Activated CD4-positive, alpha-beta memory T cell treated with anti-CD3 and anti-CD28 coated beads for 36 hours (primary cell): ENCODE data around the gene FOXP1. TPM values are rescaled to one million over a fixed set of nuclear protein-coding genes. Genes with fewer than 3 reads are reported as not detected.

Experiments
- CTCF ChIA-PET: fragments of 350-600 bp; sonication (Branson Sonifier 250); formaldehyde crosslinking; loops from one replicate; lab custom pipeline; 2021; ENCODE audit warnings: antibody characterized with exemption, inconsistent platforms; lab: Charles Lee
- POLR2A ChIA-PET: fragments of 350-600 bp; sonication (Branson Sonifier 250); formaldehyde crosslinking; loops from one replicate; lab custom pipeline; 2021; ENCODE audit warnings: antibody characterized with exemption; lab: Charles Lee
- DNase-seq: peaks from one replicate; pipeline ENCODE4 v3.0.0-alpha.2; 2020
- H3K27ac Mint-ChIP-seq: one replicate; pipeline ENCODE4 v1.8.0; 2021; ENCODE audit warnings: mixed read lengths
- H3K27me3 Mint-ChIP-seq: one replicate; pipeline ENCODE4 v1.8.0; 2021; ENCODE audit warnings: mixed read lengths
- H3K36me3 Mint-ChIP-seq: one replicate; pipeline ENCODE4 v1.8.0; 2021; ENCODE audit warnings: mixed read lengths
- H3K4me1 Mint-ChIP-seq: one replicate; pipeline ENCODE4 v1.8.0; 2021; ENCODE audit warnings: low read depth, mixed read lengths
- H3K4me3 Mint-ChIP-seq: one replicate; pipeline ENCODE4 v1.8.0; 2021; ENCODE audit warnings: mild to moderate bottlenecking, mixed read lengths
- H3K9me3 Mint-ChIP-seq: one replicate; pipeline ENCODE4 v1.8.0; 2021; ENCODE audit warnings: mixed read lengths
- intact Hi-C: fragments of 100-400 bp; cut with micrococcal nuclease; formaldehyde crosslinking; loops from one replicate; pipeline ENCODE4 v1.15.1; 2023
- total RNA-seq, 2 experiments: library from RNA; stranded (reverse); gene quantifications; one replicate each; pipeline ENCODE4 v1.2.3, GENCODE V29; 2021

FOXP1 gene
- total RNA-seq, 2 experiments from 2014 or later: 94.4 to 102 TPM

- Mint-ChIP-seq H3K27me3 (peaks cover 2% of the 10 kb centered on the region), H3K4me1 (peaks cover 72% of the 10 kb centered on the region), H3K36me3 (peaks cover 2% of the 10 kb centered on the region), H3K4me3 (peak overlapping the region; percentile 48), H3K9me3 (no peaks in the 10 kb centered on the region), H3K27ac (peak overlapping the region; percentile 47)
- POLR2A ChIA-PET: interaction anchor here (1.0 to 2.0 kb wide), 9 partner anchors 15 to 388 kb away, joined by 3 to 7 read pairs (median 5); no protein-coding TSS in a partner anchor
- intact Hi-C loops: loop anchor here (1.0 to 10.0 kb wide), 3 partner anchors 15 to 187 kb away; partner anchors contain the start of gene FOXP1
- peak; percentile 58 for DNase-seq
- CTCF ChIA-PET: interaction anchor here (0.6 to 3.2 kb wide), 19 partner anchors 12 to 341 kb away, joined by 3 to 16 read pairs (median 5); no protein-coding TSS in a partner anchor
Measured at GRCh38 chr3:71398157-71398836, 185.2 kb downstream of the FOXP1 start.

- peaks cover 68% of the 10 kb centered on the region for H3K4me1 Mint-ChIP-seq
- POLR2A ChIA-PET: interaction anchor here (0.6 to 2.0 kb wide), 10 partner anchors 14 to 387 kb away, joined by 3 to 7 read pairs (median 4); partner anchors contain the start of gene FOXP1
Measured at GRCh38 chr3:71397726-71398125, 185.8 kb downstream of the FOXP1 start.

GRCh38 chr3:71397046-71397445, 186.5 kb downstream of the FOXP1 start:
- POLR2A ChIA-PET: interaction anchor here (0.6 to 2.0 kb wide), 6 partner anchors 14 to 387 kb away, joined by 3 to 7 read pairs (median 4); partner anchors contain the start of gene FOXP1

More at GRCh38 chr3:71397726-71398125, 185.8 kb downstream of the FOXP1 start:
- intact Hi-C loops: loop anchor here (1.0 to 10.0 kb wide), 3 partner anchors 15 to 187 kb away; partner anchors contain the start of gene FOXP1
- no peaks in the 10 kb centered on the region for H3K9me3 Mint-ChIP-seq
- peak overlapping the region; percentile 48 for H3K4me3 Mint-ChIP-seq
- CTCF ChIA-PET: interaction anchor here (0.6 to 3.2 kb wide), 22 partner anchors 7 to 340 kb away, joined by 3 to 16 read pairs (median 4); no protein-coding TSS in a partner anchor
- peaks cover 2% of the 10 kb centered on the region for H3K27me3 Mint-ChIP-seq
- DNase-seq: no peak
- H3K36me3 Mint-ChIP-seq: peaks cover 2% of the 10 kb centered on the region
- H3K27ac Mint-ChIP-seq: peak overlapping the region; percentile 47

GRCh38 chr3:71395927-71396695, 187.4 kb downstream of the FOXP1 start:
- no peak overlapping the region for H3K27ac Mint-ChIP-seq

More at GRCh38 chr3:71397046-71397445, 186.5 kb downstream of the FOXP1 start:
- H3K27me3 Mint-ChIP-seq: peaks cover 2% of the 10 kb centered on the region
- no peaks in the 10 kb centered on the region for H3K9me3 Mint-ChIP-seq
- H3K36me3 Mint-ChIP-seq: peaks cover 2% of the 10 kb centered on the region
- intact Hi-C loops: loop anchor here (10.0 kb wide), 1 partner anchor 188 kb away; the partner anchor contains the start of gene FOXP1
- peaks cover 72% of the 10 kb centered on the region for H3K4me1 Mint-ChIP-seq
- no peak for DNase-seq
- H3K27ac Mint-ChIP-seq: no peak overlapping the region
- H3K4me3 Mint-ChIP-seq: no peak overlapping the region
- CTCF ChIA-PET: interaction anchor here (0.6 to 3.2 kb wide), 18 partner anchors 8 to 340 kb away, joined by 3 to 16 read pairs (median 4); no protein-coding TSS in a partner anchor

GRCh38 chr3:71395470-71395869, 188.1 kb downstream of the FOXP1 start:
- Mint-ChIP-seq H3K27me3 (peaks cover 2% of the 10 kb centered on the region), H3K36me3 (peaks cover 2% of the 10 kb centered on the region), H3K27ac (no peak overlapping the region), H3K4me3 (no peak overlapping the region), H3K9me3 (no peaks in the 10 kb centered on the region), H3K4me1 (peaks cover 78% of the 10 kb centered on the region)
- DNase-seq: no peak
- intact Hi-C loops: loop anchor here (10.0 kb wide), 1 partner anchor 189 kb away; the partner anchor contains the start of gene FOXP1
- CTCF ChIA-PET: interaction anchor here (1.1 kb wide), 1 partner anchor 65 kb away, joined by 3 read pairs; no protein-coding TSS in a partner anchor
- POLR2A ChIA-PET: interaction anchor here (0.7 kb wide), 1 partner anchor 52 kb away, joined by 4 read pairs; no protein-coding TSS in a partner anchor

More at GRCh38 chr3:71395927-71396695, 187.4 kb downstream of the FOXP1 start:
- intact Hi-C loops: loop anchor here (10.0 kb wide), 1 partner anchor 189 kb away; the partner anchor contains the start of gene FOXP1
- Mint-ChIP-seq H3K9me3 (no peaks in the 10 kb centered on the region), H3K36me3 (peaks cover 2% of the 10 kb centered on the region), H3K4me3 (no peak overlapping the region), H3K27me3 (peaks cover 2% of the 10 kb centered on the region), H3K4me1 (peaks cover 78% of the 10 kb centered on the region)
- DNase-seq: no peak
- POLR2A ChIA-PET: interaction anchor here (1.0 kb wide), 1 partner anchor 49 kb away, joined by 3 read pairs; no protein-coding TSS in a partner anchor
- CTCF ChIA-PET: interaction anchor here (1.1 to 1.9 kb wide), 4 partner anchors 19 to 94 kb away, joined by 3 to 8 read pairs (median 4); no protein-coding TSS in a partner anchor

- ChIA-PET POLR2A (no interaction called here), CTCF (interaction anchor here (0.6 kb wide), 2 partner anchors 312 to 1493 kb away, joined by 4 read pairs; no protein-coding TSS in a partner anchor)
- intact Hi-C loops: loop anchor here (1.0 to 10.0 kb wide), 8 partner anchors 10 to 191 kb away; partner anchors contain the start of gene FOXP1
- DNase-seq: no peak
- Mint-ChIP-seq H3K27me3 (peaks cover 2% of the 10 kb centered on the region), H3K4me3 (no peak overlapping the region), H3K9me3 (no peaks in the 10 kb centered on the region), H3K27ac (no peak overlapping the region), H3K36me3 (peaks cover 2% of the 10 kb centered on the region), H3K4me1 (peaks cover 75% of the 10 kb centered on the region)
Measured at GRCh38 chr3:71393745-71394144, 189.8 kb downstream of the FOXP1 start.

GRCh38 chr3:71393093-71393492, 190.4 kb downstream of the FOXP1 start:
- intact Hi-C loops: loop anchor here (1.0 to 10.0 kb wide), 8 partner anchors 10 to 192 kb away; partner anchors contain the start of gene FOXP1
- Mint-ChIP-seq H3K27me3 (peaks cover 2% of the 10 kb centered on the region), H3K4me3 (no peak overlapping the region), H3K9me3 (no peaks in the 10 kb centered on the region), H3K27ac (no peak overlapping the region), H3K36me3 (peaks cover 2% of the 10 kb centered on the region), H3K4me1 (peaks cover 75% of the 10 kb centered on the region)
- POLR2A ChIA-PET: interaction anchor here (0.9 to 1.2 kb wide), 4 partner anchors 9 to 336 kb away, joined by 3 to 4 read pairs (median 4); no protein-coding TSS in a partner anchor
- CTCF ChIA-PET: no interaction called here
- no peak for DNase-seq

GRCh38 chr3:71392251-71392650, 191.3 kb downstream of the FOXP1 start:
- ChIA-PET CTCF (no interaction called here), POLR2A (interaction anchor here (0.9 to 1.3 kb wide), 5 partner anchors 9 to 335 kb away, joined by 3 to 6 read pairs (median 4); no protein-coding TSS in a partner anchor)
- H3K4me3 Mint-ChIP-seq: no peak overlapping the region
- no peaks in the 10 kb centered on the region for H3K9me3 Mint-ChIP-seq
- intact Hi-C loops: loop anchor here (2.0 to 10.0 kb wide), 4 partner anchors 15 to 193 kb away; partner anchors contain the start of gene FOXP1
- peaks cover 71% of the 10 kb centered on the region for H3K4me1 Mint-ChIP-seq
- peak overlapping the region; percentile 73 for H3K27ac Mint-ChIP-seq
- DNase-seq: no peak
- H3K27me3 Mint-ChIP-seq: peaks cover 2% of the 10 kb centered on the region
- peaks cover 2% of the 10 kb centered on the region for H3K36me3 Mint-ChIP-seq

GRCh38 chr3:71391361-71391760, 192.2 kb downstream of the FOXP1 start:
- intact Hi-C loops: loop anchor here (10.0 kb wide), 1 partner anchor 193 kb away; the partner anchor contains the start of gene FOXP1
- Mint-ChIP-seq H3K4me1 (peaks cover 69% of the 10 kb centered on the region), H3K27ac (peak overlapping the region; percentile 77), H3K27me3 (peaks cover 2% of the 10 kb centered on the region), H3K4me3 (no peak overlapping the region), H3K36me3 (peaks cover 5% of the 10 kb centered on the region), H3K9me3 (no peaks in the 10 kb centered on the region)
- ChIA-PET CTCF (no interaction called here), POLR2A (interaction anchor here (1.0 to 1.3 kb wide), 2 partner anchors 31 to 192 kb away, joined by 3 to 6 read pairs; partner anchors contain the start of gene FOXP1)
- no peak for DNase-seq

GRCh38 chr3:71389911-71390573, 193.5 kb downstream of the FOXP1 start:
- ChIA-PET CTCF (no interaction called here), POLR2A (interaction anchor here (1.3 kb wide), 1 partner anchor 333 kb away, joined by 4 read pairs; no protein-coding TSS in a partner anchor)
- Mint-ChIP-seq H3K36me3 (peaks cover 3% of the 10 kb centered on the region), H3K4me3 (peak overlapping the region; percentile 55), H3K27me3 (no peaks in the 10 kb centered on the region), H3K27ac (peak overlapping the region; percentile 77), H3K9me3 (no peaks in the 10 kb centered on the region), H3K4me1 (peaks cover 68% of the 10 kb centered on the region)
- intact Hi-C loops: loop anchor here (10.0 kb wide), 1 partner anchor 195 kb away; the partner anchor contains the start of gene FOXP1
- DNase-seq: peak; percentile 45
